ENCODE results near the gene STK39.

The STK39 gene

GRCh38 chr2:167955264-167955906, 292.0 kb downstream of the STK39 start:
- no peak for DNase-seq (ENCODE audit: low read depth)

DNA sequence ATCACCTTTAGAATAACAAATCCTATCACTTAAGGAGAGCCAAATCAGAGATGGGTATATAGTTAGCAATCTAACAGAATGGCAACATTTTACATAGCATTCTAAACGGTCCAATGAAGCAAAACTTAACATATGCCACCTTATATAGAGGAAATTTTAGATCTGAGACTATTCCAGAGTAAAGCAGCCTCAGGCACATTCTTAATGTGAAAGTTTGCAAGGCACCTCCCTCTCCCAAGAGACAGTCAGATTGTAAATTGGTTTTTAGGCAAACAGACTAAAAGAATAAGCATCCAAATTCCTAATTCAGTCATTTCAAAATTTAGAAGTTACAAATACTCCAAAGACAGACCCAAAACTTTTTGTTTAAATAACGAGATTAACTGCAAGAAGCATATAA, 292.9 kb downstream of the STK39 start:
- DNase-seq (ENCODE audit: low read depth), result no peak

DNA sequence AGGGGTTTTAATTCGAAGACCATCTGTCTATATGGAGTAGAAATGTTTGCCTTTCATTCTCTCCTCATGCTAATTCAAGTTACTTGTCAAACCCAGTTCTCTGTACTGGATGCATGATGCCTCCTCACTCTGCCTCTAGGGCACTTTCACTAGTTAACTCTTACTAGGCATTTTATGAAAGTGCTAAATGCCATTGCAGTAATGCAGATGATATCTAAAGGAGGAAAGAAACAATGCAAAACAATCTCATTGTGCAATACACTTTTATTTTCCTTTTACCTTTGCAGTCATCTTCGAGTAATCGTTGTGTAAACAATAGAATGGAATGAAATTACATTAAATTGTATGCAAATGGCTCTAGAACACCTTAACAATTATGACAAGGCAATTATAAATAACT, 293.6 kb downstream of the STK39 start:
- DNase-seq (ENCODE audit: low read depth), result no peak

DNA sequence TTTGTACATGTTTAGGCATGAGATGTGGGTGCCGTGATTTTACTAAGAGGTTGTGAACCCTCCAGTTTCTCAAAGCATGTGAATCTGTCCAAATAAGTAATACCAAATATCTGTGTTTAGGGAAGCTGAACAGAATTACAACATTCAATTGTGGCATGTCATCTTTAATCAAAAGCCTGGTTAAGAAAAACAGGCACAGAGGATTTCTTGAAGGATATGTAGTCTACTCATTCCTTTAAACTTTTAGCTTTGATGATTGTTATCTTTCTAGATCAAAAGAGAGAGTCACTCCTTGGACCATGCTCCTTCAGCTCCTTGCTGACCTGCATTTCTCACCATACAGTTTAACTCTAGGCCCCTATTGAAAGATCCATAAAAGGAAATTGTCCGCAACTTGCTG, 296.8 kb downstream of the STK39 start:
- no peak for DNase-seq (ENCODE audit: low read depth)

DNA sequence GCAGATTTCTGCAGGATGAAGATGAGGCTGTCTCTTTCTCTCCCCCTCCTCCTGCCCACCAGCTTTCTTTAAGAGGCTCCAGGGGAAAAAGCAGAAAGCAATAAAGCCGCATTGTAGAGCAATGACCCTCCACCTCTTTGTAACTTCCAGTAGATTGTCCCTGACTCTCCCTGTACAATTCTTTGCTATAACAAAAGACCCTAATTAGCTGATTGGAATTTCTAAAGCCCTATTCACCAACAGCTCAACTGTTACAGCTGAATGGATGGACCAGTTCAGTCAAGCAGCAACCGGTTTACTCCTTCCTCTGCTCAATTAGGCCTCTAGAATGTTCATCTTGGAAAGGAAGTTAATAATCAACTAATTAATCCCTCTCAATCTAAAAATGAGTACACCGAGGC, 301.0 kb downstream of the STK39 start:
- no peak for DNase-seq (ENCODE audit: low read depth)

DNA sequence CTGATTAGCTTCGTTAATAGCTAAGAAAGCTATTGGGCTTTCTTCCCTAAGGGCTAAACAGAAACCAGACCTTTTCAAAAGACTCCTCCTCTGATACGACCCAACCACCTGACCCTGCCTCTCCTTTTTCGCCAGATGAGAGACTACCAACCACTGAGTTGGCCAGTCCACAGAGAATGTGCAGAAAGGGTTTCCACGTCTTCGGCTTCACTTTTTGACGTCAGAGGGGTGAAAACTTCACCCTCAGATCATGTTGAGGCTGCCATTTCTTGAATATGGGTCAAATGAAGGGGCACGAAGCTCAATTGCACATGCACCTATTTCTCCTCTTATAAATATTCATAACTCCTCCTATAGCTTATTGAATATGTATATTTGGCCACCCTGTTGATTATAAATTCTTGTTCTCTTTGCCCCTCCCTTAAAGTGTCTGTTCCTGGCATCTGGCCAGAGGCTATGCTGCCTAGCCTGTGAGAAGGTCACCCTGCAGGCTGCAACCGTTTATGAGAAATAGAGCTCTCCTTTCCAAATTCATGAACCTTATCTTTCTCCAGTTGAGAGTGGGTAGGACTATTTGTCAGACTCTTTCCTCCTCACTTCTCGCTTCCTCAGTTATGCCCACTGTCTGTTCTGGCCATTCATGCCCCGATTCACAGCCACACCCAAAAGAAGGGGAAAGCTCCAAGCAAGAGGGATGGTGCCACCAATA, 301.6 kb downstream of the STK39 start:
- no peak for DNase-seq (ENCODE audit: low read depth)

DNA sequence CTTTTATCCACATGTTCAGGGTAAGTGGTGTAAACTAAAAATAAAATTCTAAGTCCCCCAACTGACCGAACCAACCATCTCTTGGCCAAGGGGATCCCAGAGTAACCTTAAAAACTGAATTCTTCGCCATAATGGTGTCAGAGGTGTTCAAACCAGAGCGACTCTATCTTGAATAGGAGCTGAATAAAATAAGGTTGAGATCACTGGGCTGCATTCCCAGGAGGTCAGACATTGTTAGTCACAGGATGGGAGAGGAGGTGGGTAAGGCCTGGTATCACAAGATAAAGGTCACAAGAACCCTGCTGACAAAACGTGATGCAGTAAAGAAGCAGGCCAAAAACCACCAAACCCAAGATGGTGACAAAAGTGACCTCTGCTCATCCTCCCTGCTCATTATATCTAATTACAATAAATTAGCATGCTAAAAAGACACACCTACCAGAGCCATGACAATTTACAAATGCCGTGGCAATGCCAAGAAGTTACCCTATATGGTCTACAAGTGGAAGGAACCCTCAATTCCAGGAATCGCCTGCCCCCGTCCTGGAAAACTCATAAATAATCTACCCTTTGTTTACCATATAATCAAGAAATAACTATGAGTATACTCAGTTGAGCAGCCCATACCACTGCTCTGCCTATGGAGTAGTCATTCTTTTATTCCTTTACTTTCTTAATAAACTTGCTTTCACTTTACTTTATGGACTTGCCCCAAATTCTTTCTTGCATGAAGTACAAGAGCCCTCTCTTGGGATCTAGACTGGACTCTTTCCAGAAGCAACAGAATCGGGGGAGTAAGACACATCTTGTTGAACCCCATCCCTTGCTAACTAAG, 302.4 kb downstream of the STK39 start:
- DNase-seq (ENCODE audit: low read depth), result no peak

GRCh38 chr2:167943897-167944296, 303.5 kb downstream of the STK39 start:
- no peak for DNase-seq (ENCODE audit: low read depth)

- DNase-seq (ENCODE audit: low read depth), result no peak
Observed at GRCh38 chr2:167943368-167943767, 304.0 kb downstream of the STK39 start.

GRCh38 chr2:167942366-167943081, 304.9 kb downstream of the STK39 start:
- DNase-seq (ENCODE audit: low read depth), result no peak

- no peak for DNase-seq (ENCODE audit: low read depth)
Observed at GRCh38 chr2:167941604-167942003, 305.8 kb downstream of the STK39 start.

GRCh38 chr2:167940734-167941507, 306.5 kb downstream of the STK39 start:
- DNase-seq (ENCODE audit: low read depth), result no peak

- no peak for DNase-seq (ENCODE audit: low read depth)
Observed at GRCh38 chr2:167940346-167940725, 307.1 kb downstream of the STK39 start.

DNA sequence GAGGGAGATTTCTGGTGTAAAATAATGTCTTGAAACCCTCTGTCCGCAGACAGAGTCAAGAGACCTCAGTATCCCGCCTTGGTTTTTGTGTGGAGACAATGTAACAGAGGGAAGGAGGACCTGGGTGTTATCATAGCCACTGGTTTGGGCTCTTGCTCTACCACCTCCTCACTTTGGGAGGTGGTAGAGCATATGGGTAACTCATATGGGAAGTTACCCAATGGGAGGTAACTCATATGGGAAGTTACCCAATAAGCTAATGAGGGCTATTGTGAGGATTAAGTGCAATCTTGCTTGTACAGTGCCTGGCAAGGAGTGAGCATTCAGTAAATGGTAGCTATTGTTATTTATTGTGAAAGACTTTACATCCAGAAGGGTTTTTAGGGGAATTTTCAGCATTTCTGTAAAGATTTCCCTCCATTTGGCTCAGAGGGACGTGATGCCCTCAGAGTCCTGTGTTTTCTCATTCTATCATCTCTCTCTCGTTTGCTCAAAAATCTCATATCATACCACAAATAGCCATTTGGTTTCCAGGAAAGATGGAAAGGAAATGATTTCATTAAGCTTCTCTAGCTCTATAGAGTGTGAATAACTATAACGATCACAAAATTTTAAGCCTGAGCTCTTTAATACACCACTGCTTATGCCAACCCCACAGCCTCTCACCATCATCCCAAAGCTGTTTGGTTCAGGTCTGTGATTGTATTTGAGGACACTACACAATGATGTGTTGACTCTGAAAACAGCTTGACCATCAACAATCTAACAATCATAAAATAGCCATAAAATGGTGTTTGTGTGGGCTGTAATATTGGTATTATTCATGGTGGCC, 307.7 kb downstream of the STK39 start:
- no peak for DNase-seq (ENCODE audit: low read depth)

DNA sequence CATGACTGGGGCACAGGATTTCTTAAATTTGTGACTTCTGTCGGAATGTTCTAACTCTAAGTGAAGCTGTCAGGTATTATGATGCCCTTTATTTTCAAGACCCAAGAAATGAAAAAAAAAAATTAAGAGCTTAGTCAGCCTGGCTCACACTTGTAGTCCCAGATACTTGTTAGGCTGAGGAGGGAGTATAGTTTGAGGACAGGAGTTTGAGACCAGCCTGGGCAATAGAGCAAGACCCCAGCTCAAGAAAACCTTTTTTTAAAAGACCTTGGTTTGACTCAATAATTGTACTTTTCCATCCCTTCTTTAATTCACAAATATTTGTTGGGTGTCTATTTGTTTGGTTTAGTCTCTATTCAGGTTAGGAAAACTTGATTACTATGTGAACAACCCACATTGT, 310.0 kb downstream of the STK39 start:
- no peak for DNase-seq (ENCODE audit: low read depth)

DNA sequence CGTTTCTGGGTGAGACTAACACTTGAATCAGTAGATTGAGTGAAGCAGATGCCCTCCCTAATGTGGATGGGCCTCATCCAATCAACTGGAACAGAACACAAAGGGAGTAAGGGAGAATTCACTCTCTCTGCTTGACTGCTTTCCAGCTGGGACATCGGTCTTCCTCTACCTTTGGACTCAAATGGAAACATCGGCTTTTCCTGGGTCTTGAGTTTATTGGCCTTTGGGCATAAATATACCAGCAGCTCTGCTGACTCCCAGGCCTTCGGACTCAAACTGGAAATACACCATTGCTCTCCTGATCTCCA, 311.6 kb downstream of the STK39 start:
- no peak for DNase-seq (ENCODE audit: low read depth)

DNA sequence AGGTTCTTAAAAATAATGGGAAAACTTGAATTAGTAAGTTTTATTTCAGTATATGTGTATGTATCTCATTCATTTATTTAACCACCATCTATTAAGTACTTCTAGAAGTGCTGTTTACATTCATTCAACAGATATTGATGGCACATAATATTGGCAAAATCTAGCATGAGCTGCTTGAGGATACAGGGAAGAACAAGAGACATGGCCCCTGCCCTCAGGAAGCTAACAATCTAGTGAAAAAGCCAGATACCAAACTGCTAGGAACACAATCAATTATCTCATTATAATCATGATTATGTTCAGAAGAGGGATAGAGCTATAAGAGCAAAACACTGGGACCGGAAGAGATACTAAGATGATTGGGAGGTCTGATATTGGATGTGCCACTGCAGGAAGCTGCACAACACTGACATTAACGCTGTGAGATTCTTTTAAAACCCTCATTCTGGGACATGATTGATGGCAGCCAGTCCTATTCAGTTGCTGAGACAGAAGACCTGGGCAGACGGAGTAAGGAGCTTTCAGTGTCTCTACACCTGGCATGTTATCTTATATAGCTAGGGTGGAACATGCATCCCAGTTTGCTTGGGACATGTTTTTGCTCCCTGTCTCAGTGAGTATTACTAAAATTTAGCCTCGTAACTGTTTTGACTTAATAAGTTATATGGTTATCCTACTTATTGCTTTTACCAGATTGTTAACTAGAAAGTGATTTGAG, 314.1 kb downstream of the STK39 start:
- no peak for DNase-seq (ENCODE audit: low read depth)

DNA sequence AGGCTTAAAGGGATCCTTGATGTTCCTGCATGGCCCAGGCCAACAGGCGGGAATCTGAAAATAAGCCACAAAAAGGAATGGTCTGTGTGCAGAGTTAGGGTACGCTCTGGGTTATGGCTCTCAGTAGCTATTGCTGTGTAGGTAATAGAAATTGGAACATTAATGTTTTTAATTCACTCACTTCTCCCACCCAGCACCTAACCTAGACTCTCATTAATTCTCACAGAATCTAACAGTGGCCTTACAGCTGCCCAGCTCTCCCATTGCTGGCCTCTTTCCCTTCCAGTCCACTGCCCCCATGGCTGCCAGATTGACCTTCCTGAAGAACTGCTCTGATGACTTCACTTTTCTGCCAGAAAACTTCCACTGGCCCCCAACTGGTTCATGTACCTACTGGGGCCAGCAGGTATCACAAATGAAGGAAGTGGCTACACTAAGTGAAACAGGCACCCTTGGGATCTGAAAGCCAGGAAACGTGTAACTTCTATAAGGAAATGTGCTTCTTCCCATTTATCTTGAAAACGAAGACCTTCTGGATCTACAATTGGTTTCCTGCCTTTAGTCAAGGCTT, 315.2 kb downstream of the STK39 start:
- no peak for DNase-seq (ENCODE audit: low read depth)

- DNase-seq (ENCODE audit: low read depth), result no peak
Observed at GRCh38 chr2:167929484-167929883, 317.9 kb downstream of the STK39 start.

DNA sequence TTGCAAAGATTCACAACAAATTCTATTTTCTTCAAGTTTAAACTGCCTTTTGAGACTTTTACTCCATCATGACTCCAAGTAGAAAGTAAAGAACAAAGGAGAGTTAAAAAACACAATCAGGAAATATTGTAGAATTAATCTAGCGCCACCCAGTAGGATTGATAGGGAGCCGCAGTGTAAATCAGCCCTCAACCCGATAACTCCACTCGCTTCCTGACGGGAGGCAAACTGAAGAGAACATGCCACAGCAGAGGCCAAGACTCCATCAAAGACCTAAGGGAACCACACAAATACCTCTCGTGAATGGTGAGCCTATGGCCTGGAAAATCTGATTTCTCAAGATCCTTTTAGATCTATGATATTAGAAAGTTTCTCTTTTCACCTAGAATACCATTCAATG, 319.0 kb downstream of the STK39 start:
- DNase-seq (ENCODE audit: low read depth), result no peak
